ENCODE measurements around the gene IPCEF1.
A peak's percentile ranks its signal among the peaks of the same experiment; 100 is the strongest.

IPCEF1 gene

GRCh38 chr6:154373971-154374370, 17.4 kb upstream of the IPCEF1 start:
- no peak overlapping the region for H3K27ac ChIP-seq
- no peak for TF ChIP-seq CTCF (conservative IDR thresholded peaks at IDR 0.05)

GRCh38 chr6:154371281-154371680, 14.7 kb upstream of the IPCEF1 start:
- peak overlapping the region; percentile 1; the same call in 1 of the 2 replicates for H3K27ac ChIP-seq
- TF ChIP-seq CTCF (conservative IDR thresholded peaks at IDR 0.05), result no peak

GRCh38 chr6:154370545-154370944, 13.9 kb upstream of the IPCEF1 start:
- peak overlapping the region; percentile 1; the same call in 1 of the 2 replicates for H3K27ac ChIP-seq
- TF ChIP-seq CTCF (conservative IDR thresholded peaks at IDR 0.05), result peak; percentile 76

GRCh38 chr6:154367839-154368695, 11.5 kb upstream of the IPCEF1 start:
- no peak overlapping the region for H3K27ac ChIP-seq

GRCh38 chr6:154367336-154367735, 10.7 kb upstream of the IPCEF1 start:
- no peak for TF ChIP-seq CTCF (conservative IDR thresholded peaks at IDR 0.05)
- H3K27ac ChIP-seq, result no peak overlapping the region

More at GRCh38 chr6:154367839-154368695, 11.5 kb upstream of the IPCEF1 start:
- TF ChIP-seq CTCF (conservative IDR thresholded peaks at IDR 0.05), result no peak

- no peak for TF ChIP-seq CTCF (conservative IDR thresholded peaks at IDR 0.05)
- H3K27ac ChIP-seq, result no peak overlapping the region
Measured at GRCh38 chr6:154363821-154364220, 7.2 kb upstream of the IPCEF1 start.

GRCh38 chr6:154361476-154361875, 4.9 kb upstream of the IPCEF1 start:
- TF ChIP-seq CTCF (conservative IDR thresholded peaks at IDR 0.05), result no peak
- H3K27ac ChIP-seq, result no peak overlapping the region

All from VCaP (cell line).